Lung (tissue), 12 donors: ENCODE measurements around the gene SMPDL3B. TPM values are rescaled to one million over a fixed set of nuclear protein-coding genes. Genes with fewer than 3 reads are reported as not detected.

Source experiments
- ATAC-seq: fragments of 200-7000 bp; cut with Tn5 transposase; one replicate; pipeline ENCODE4 v1.9.1; 2020; ENCODE audit warnings: moderate number of reproducible peaks; ENCODE audit not compliant: insufficient read depth, low FRiP score
- DNase-seq, 3 donors: peaks; one replicate each; pipeline ENCODE4 v3.0.0-alpha.2; 2013 to 2017
- H3K27ac ChIP-seq, 2 donors: one replicate each; pipeline ENCODE4 v1.5.1; 2013; ENCODE audit warnings: mild to moderate bottlenecking in 2 of 2, moderate library complexity in 2 of 2, control low read depth in 1 of 2, inconsistent platforms in 1 of 2, low read depth in 1 of 2, low read length in 1 of 2
- H3K27me3 ChIP-seq, 3 donors: one replicate each; pipeline ENCODE4 v1.5.1; 2013; ENCODE audit warnings: low read length in 2 of 3; ENCODE audit not compliant: control insufficient read depth in 3 of 3, insufficient read depth in 3 of 3
- H3K36me3 ChIP-seq, 4 donors: one replicate each; pipeline ENCODE4 v1.5.1; 2013; ENCODE audit warnings: low read length in 4 of 4, mild to moderate bottlenecking in 1 of 4, moderate library complexity in 1 of 4; ENCODE audit not compliant: control insufficient read depth in 4 of 4, insufficient read depth in 4 of 4
- H3K4me1 ChIP-seq, 5 donors: one replicate each; pipeline ENCODE4 v1.5.1; 2013; ENCODE audit warnings: low read length in 5 of 5, mild to moderate bottlenecking in 2 of 5, moderate library complexity in 1 of 5; ENCODE audit not compliant: control insufficient read depth in 5 of 5, insufficient read depth in 5 of 5
- H3K4me3 ChIP-seq: one replicate; pipeline ENCODE4 v1.5.1; 2013; ENCODE audit warnings: mild to moderate bottlenecking, control low read depth, moderate library complexity
- H3K9ac ChIP-seq, 2 donors: one replicate each; pipeline ENCODE4 v1.5.1; 2013; ENCODE audit warnings: low read length in 2 of 2, control low read depth in 1 of 2; ENCODE audit not compliant: insufficient read depth in 1 of 2
- H3K9me3 ChIP-seq, 4 donors: one replicate each; pipeline ENCODE4 v1.5.1; 2013; ENCODE audit warnings: low read length in 3 of 4, mild to moderate bottlenecking in 1 of 4, moderate library complexity in 1 of 4; ENCODE audit not compliant: control insufficient read depth in 4 of 4, insufficient read depth in 3 of 4
- CTCF ChIP-seq: IDR thresholded peaks from 2 replicates; pipeline ENCODE4 v1.5.1; 2012; ENCODE audit warnings: mild to moderate bottlenecking; ENCODE audit errors: control extremely low read depth, extremely low read depth
- WGBS, 2 donors: extraction: QIAGEN DNeasy Blood & Tissue Kit; methylation state at CpG; one replicate each; pipeline ENCODE4 v1.1.7; 2013; 5-methylcytosine and 5-hydroxymethylcytosine counted together
- polyA plus RNA-seq, 2 donors: library from polyadenylated mRNA; stranded (reverse); fragments of 200-250 nt; gene quantifications; one replicate each; pipeline ENCODE4 v1.2.1, GENCODE V29; 2013
- total RNA-seq, 2 donors: library from RNA; depleted of rRNA in 1 of 2; stranded (reverse); fragments of >200 nt in 1 of 2; gene quantifications; one replicate each; pipeline ENCODE4 v1.2.1, GENCODE V29; 2014 to 2021
- donor health status: control.
- donor health status: control.
- donor health status: Bipolar disorder and iron deficiency.
- donor health status: healthy.
- donor health status: DM: yes; HTN: yes; CAD: no.

SMPDL3B gene
- total and polyA plus RNA-seq, 4 donors = 6.4 to 17.6 (median 16.8) TPM

DNA sequence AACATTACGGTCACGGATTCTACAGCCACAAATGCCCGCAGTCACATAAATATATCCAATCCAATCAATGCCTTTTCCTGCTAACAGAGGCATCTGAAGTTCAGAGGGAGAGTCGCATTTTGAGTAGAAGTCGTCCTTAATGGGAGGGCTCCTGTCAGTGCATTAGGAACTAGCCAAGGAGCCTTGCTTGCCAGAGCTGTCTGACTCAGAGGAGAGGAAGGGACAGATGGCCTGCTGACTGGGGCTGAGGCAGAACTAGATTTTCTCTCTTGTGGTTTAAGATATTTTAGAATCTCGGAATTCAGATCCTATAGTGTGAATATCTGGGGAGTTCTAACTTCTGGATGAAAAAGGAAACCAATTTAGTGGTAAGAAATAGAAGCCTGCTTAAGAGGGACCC, 35.6 kb downstream of the SMPDL3B start:
- H3K27me3 ChIP-seq = no peaks in the 10 kb centered on the region
- no peak for ATAC-seq
- WGBS, 2 donors = 89 to 92% methylated on average over 6 of the region's 6 CpGs
- no peak overlapping the region for H3K27ac ChIP-seq
- no peak overlapping the region for H3K9ac ChIP-seq
- H3K4me3 ChIP-seq = no peak overlapping the region
- DNase-seq = no peak
- H3K36me3 ChIP-seq = peaks cover 11 to 37% (median 20%) of the 10 kb centered on the region in 4 donors
- H3K4me1 ChIP-seq = peaks cover 0 to 6% (median 0%) of the 10 kb centered on the region in 5 donors
- no peak for TF ChIP-seq CTCF
- peaks cover 0 to 2% (median 0%) of the 10 kb centered on the region in 4 donors for H3K9me3 ChIP-seq

DNA sequence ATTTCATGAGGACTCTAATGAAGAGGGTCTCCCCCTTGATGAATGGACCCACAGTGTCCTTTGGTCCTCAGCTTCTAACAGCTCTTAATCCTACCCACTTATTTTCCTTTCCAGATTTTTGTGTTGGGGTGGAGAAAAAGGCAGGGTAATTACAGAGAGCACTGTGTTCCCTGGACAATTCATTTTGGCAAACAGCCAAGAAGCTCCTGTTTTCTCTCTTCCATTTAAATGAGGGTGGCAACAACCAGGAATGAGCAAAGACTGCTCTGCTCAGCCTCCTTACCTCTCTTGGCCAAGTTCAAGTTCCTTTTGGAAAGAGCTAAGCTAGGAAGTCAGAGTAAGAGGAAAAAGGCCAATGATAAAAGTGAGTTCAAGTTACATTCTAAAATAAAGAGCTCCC, 36.9 kb downstream of the SMPDL3B start:
- Histone ChIP-seq H3K4me1 (peaks cover 0 to 6% (median 0%) of the 10 kb centered on the region in 5 donors), H3K27me3 (no peaks in the 10 kb centered on the region), H3K9me3 (no peaks in the 10 kb centered on the region), H3K9ac (no peak overlapping the region), H3K36me3 (peaks cover 11 to 28% (median 20%) of the 10 kb centered on the region in 4 donors), H3K4me3 (no peak overlapping the region), H3K27ac (no peak overlapping the region)
- TF ChIP-seq CTCF = no peak
- ATAC-seq = no peak
- no peak for DNase-seq

GRCh38 chr1:27972141-27972540, 37.3 kb downstream of the SMPDL3B start:
- ATAC-seq = no peak
- no peak for TF ChIP-seq CTCF
- no peak overlapping the region for H3K9ac ChIP-seq
- H3K9me3 ChIP-seq = no peaks in the 10 kb centered on the region
- no peaks in the 10 kb centered on the region for H3K27me3 ChIP-seq
- WGBS, 2 donors = 92 to 94% methylated on average over 4 of the region's 4 CpGs
- H3K36me3 ChIP-seq = peaks cover 8 to 24% (median 20%) of the 10 kb centered on the region in 4 donors
- peaks cover 0 to 6% (median 0%) of the 10 kb centered on the region in 5 donors for H3K4me1 ChIP-seq
- no peak overlapping the region for H3K27ac ChIP-seq
- no peak overlapping the region for H3K4me3 ChIP-seq
- DNase-seq = no peak
